GM19324 (cell line): ENCODE data around the gene DOCK8.
A peak's percentile ranks its signal among the peaks of the same experiment; 100 is the strongest.

Experiments used
- ATAC-seq: cut with Tn5 transposase; IDR thresholded peaks from one replicate; pipeline ENCODE4 v1.9.1; 2021; ENCODE audit warnings: mild to moderate bottlenecking, moderate library complexity; ENCODE audit not compliant: unreplicated experiment, low FRiP score

DOCK8 gene

DNA sequence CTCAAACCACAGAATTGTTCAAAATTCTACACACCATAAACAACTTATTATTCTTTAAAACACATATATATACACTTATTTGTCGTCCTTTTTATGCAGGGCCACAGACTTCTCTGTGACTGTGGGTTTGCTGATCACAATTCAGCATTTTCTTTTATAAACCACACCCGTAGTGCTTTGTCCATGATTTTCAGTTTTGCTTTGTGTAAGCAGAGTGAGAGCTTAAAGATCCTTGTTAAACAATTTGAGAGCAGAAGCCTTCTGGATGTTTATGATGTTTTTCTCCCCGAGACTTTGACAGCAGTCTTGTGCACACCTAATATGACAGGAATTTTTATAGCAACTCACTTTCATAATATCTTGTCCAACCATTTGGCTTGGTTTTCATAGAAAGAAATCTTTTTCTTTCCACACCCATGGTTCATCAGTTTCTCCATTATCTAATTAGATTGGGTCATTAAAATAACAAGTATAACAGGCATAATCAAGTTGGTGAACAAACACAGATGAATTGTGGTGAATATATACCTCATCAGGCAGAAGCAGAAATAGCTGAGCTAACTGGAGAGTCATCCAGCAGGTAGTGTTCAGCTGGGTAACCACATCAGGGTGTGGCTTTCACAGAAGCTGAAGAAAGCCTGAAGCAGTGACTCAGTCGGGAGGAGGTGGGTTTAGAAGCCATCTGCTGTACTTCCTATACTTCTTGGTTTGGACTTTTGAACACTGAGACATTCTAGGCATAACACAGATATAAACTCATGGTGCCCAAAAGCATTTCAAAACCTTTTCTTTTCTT, 232.8 kb downstream of the DOCK8 start:
- no peak for ATAC-seq

DNA sequence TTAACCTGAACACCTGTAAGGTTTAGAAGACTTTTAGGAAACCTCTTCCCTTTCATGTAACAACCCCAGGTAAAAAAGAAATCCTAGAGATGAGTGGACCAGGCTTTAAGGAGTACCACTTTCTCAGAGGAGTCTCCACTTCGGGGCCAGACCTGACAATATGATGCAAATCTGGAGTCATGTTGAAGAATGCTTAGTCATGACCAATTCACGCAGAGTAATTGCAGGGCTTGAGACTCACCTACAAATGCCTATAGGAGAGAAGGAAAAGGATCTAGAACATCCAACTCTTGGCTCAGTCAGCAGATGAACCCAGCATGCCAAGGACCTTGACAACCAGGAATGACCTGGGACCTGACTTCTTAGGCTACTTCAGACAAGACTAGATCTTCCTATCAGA, 235.4 kb downstream of the DOCK8 start:
- ATAC-seq = no peak

- no peak for ATAC-seq
Observed at GRCh38 chr9:450561-450960, 235.9 kb downstream of the DOCK8 start.

- no peak for ATAC-seq
Observed at GRCh38 chr9:453832-454231, 239.2 kb downstream of the DOCK8 start.

DNA sequence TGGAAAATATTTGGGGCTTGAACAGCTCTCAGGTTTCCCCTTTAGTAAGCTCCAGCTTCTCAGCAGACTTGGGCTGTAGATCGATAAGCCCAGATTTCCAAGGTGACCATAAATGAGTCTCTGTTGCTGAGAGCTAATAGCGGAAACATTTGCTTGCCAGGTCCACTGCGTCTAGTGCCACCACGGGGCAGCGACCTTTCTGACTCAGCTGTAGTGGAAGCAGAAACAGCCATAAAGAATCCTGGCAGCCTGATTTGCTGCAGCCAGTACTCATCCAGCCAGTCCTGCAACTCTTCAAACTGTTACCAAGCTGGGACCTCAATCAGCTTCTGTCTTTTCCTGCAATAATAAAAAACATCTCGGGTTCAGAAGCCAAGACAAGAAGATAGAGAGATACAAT, 241.7 kb downstream of the DOCK8 start:
- no peak for ATAC-seq

DNA sequence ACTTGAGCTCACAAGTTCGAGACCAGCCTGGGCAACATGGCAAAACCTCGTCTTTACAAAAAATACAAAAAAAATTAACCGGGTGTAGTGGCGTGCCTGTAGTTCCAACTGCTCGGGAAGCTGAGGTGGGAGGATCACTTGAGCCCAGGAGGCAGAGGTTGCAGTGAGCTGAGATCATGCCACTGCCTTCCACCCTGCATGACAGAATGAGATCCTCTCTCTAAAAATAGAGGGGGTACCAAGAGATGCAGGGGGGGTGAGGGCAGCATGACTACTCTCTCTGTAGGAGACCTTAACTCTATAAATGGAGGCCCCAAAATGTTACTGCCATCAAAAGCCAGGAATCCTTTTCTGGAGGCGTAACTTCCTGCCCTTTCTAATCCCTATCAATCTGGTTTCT, 243.9 kb downstream of the DOCK8 start:
- ATAC-seq = no peak

- no peak for ATAC-seq
Observed at GRCh38 chr9:459491-460444, 245.1 kb downstream of the DOCK8 start.

- ATAC-seq = no peak
Observed at GRCh38 chr9:462121-462520, 247.5 kb downstream of the DOCK8 start.

DNA sequence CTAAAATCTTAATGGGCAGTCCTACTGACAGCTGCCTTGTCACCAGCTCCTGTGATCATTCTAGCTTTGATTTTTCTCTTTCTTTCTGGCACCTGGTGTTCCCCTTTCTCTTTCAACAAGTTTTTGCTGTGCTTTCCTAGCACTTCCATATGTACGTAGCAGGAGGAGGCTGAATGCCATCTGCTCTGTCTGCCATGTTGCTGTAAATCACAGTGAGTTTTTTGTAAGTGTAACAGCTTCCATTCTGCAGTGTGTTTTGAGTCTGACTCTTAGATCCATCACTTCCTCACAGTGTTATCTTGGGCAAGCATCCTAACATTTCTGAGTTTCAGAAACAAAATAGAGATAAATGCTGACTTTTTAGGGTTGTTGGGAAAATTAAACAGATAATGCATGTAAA, 247.9 kb downstream of the DOCK8 start:
- ATAC-seq = no peak

- ATAC-seq = no peak
Observed at GRCh38 chr9:463455-464171, 248.9 kb downstream of the DOCK8 start.

GRCh38 chr9:466747-467146, 252.1 kb downstream of the DOCK8 start:
- no peak for ATAC-seq

GRCh38 chr9:468766-469426, 254.2 kb downstream of the DOCK8 start:
- ATAC-seq = no peak

- peak; percentile 89 for ATAC-seq
Observed at GRCh38 chr9:469672-470551, 255.2 kb downstream of the DOCK8 start.

GRCh38 chr9:470552-471194, 256.0 kb downstream of the DOCK8 start:
- ATAC-seq = no peak

- no peak for ATAC-seq
Observed at GRCh38 chr9:471320-471719, 256.7 kb downstream of the DOCK8 start.

DNA sequence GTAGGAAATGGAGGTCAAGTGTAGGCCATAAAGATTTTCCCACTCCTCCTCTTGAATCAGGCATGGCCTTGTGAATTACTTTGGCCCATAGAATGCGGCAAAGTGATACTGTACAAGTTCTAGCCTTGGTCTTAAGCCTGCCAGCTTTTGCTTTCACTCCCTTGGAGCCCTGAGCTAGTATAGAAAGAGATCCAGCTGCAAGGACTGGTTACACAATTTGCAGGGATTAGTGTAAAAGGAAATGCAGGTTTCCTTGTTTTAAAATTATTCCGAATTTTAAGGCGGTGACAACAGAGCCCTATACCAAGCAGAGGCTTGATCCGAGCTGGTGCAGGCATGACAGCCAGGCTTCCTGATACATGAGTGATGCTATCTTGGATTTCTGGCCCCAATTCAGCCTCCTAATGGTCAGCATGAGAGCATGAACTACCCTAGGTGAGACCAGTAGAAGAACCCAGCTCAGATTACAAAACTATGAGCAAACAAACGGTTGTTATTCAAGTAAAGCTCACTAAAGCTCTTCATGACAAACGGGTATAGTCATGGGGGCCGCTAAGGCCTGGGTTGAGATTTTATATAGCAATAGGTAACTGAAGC, 257.9 kb downstream of the DOCK8 start:
- ATAC-seq = no peak

- no peak for ATAC-seq
Observed at GRCh38 chr9:477193-477592, 262.5 kb downstream of the DOCK8 start.

- ATAC-seq = no peak
Observed at GRCh38 chr9:479304-479970, 264.8 kb downstream of the DOCK8 start.
